NCI-H82 treated with DMSO at 0.1 percent for 48 hours (cell line): ENCODE measurements around the gene CPVL.
"Not testable (repeated sequence)": the region's sequence is repeated elsewhere in the genome, so short reads cannot be mapped to it uniquely, and the experiment has no call there.

Experiments used
- DNase-seq: peaks from one replicate; lab custom pipeline; 2025; ENCODE audit not compliant: unreplicated experiment; lab: John Stamatoyannopoulos, UW

Gene CPVL

DNA sequence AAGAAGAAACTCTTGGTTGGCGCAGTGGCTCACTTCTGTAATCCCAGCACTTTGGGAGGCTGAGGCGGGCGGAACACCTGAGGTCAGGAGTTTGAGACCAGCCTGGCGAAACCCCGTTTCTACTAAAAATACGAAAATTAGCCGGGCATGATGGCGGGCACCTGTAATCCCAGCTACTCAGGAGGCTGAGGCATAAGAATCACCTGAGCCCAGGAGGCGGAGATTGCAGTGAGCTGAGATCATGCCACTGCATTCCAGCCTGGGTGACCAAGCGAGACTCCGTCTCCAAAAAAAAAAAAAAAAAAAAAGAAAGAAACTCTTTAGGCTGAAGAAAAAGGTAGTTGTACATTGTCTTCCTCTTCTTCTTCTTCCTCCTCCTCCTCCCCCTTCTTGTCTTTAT, 53.2 kb downstream of the CPVL start:
- DNase-seq, result not testable (repeated sequence)

- no peak for DNase-seq
Observed at GRCh38 chr7:29091715-29092114, 54.6 kb downstream of the CPVL start.

- no peak for DNase-seq
Observed at GRCh38 chr7:29090836-29091601, 55.3 kb downstream of the CPVL start.

DNA sequence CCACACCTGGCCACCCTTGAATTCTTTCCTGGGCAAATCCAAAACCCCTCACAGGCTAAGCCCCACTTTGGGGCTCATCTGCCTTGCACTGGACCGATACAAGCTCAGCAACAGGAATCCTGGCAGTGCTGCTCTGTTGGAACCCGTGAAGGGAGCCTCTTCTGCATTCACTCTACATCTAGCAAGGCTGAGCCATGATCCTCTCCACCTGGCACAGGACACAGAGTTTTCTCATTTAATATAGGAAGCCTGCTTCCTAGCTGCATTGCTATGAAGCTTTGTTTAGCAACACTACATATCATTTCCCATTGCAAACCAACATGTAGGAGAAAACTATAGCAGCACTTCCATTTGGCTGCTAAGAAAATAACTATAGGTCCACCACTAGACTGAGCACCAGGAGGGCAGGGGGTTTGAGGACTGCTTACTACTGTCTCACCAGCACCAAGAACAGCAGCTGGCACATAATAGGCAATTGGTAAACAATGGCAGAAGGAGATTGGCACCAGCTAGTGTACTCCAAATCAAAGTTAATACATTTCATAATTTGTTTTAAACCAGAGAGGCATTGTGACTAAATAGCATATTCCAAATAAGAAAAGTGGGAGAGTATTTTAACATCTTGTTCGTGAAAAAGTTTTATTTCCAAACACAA, 56.1 kb downstream of the CPVL start:
- DNase-seq, result no peak

- DNase-seq, result peak; percentile 7
Observed at GRCh38 chr7:29087840-29088170, 58.5 kb downstream of the CPVL start.

DNA sequence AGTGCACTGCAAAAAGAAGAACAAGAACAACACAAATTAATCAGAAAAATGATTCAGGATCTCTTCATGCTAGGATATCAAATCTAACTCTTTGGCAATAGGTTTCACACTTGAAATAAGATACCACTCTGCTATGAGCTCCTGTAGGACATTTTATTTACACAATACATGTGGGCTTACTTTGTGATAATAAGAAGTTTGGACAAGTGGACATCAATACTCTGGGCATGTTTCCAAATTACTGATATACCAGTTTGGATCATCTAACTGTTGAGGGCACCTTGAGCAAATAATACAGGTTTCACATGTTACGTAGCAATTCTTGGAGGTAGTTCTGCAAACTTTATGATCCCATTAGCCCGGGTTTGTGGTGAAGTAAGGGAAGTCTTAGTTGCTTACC, 59.8 kb downstream of the CPVL start:
- DNase-seq, result no peak

DNA sequence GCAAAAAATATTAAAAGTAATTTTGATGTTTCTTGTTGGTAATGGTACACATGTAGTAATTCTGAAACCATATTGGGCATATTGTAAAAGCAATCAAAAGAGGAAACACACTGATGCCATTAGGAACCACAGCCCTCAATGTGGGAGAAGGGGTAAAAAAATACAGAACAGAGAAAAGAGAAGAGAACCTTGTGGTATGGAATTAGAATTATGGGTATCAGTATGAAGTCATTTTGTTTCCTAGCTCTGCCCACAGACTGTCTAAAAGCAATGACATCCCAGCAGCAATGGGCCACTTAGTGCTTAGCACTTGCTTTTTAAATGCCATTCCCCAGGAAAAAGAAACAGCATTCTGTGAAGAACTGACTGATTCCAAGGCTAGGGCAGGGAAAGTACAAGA, 61.5 kb downstream of the CPVL start:
- no peak for DNase-seq

- no peak for DNase-seq
Observed at GRCh38 chr7:29080803-29081202, 65.5 kb downstream of the CPVL start.

DNA sequence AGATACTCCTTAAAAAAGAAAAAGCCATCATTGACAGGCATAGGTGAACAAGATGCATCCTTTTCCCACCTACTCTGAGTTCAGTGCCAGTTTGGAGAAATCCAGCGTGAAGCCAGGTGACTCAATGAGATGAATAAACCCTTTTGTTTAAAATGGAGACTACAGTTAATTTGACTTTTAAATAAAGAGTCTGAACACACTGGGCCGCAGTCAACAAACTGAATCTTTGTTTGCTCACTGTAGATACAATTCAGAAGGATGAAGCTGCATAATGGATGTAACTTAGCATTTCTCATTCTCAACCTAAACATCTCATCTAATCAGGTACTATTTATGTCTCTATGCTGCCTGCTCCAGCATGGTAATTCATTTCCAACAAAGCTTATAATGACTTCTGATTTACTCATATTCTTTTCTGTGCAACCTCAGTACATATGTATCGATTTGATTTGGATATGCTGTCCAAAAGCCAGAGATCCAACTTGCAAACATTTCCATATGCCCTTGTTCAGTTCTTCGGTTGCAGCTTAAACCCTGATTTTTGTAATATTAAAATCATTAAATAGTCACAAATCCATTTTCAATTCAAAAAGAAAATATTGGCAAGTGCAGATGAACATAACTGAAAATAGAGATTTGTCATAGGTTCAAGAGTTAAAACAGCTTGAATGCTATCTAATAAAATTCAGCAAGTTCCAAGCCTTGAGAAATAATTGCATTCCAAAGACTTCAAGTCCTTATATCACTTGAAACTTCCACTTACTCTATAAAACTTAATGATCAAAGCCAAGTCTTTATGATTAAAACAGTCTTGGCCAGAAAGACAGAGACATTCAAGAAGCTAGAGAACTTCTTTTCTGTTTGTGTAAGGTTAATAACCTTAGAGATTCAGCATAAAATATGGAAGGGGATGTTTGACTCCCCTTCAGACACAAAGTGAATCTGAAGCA, 67.8 kb downstream of the CPVL start:
- no peak for DNase-seq

- no peak for DNase-seq
Observed at GRCh38 chr7:29077854-29078253, 68.5 kb downstream of the CPVL start.

GRCh38 chr7:29077176-29077575, 69.2 kb downstream of the CPVL start:
- no peak for DNase-seq

DNA sequence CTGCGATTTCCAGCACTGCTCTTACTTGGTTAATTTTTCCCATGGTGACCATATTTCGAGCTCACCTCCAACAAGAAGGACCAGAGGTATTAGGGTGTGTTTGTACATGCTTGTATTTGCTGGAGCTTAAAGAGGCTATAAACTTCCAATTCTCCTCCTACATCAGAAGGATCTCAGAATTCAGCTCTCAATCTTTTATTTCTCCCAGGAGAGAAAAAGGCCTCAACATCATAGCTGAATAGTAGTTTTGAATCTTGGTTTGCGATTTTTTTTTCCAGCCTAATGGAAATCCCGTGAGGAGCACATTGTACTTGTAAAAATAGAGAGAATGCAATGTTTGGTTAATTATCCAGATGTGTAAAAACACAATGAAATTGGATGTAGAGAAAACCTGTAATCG, 69.7 kb downstream of the CPVL start:
- no peak for DNase-seq

DNA sequence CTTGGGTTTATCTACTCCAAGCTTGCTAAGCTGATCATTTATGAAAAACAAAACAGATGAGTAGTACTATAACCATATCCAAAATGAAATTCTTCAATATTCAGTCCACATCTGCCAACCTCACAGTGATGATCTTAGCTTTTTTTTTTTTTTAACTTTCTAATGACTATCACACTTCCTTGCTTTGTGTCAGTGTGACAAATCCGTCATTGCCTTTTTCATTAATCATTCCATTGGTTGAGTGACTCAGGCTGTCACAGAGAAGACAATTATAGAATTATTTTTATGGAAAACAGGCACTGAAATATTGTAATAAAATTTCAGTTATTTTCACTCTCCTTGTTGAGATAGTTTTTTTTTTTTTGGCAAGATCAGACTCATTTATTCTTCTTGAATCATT, 70.7 kb downstream of the CPVL start:
- no peak for DNase-seq

- DNase-seq, result peak; percentile 10
Observed at GRCh38 chr7:29071203-29071874, 75.0 kb downstream of the CPVL start.

DNA sequence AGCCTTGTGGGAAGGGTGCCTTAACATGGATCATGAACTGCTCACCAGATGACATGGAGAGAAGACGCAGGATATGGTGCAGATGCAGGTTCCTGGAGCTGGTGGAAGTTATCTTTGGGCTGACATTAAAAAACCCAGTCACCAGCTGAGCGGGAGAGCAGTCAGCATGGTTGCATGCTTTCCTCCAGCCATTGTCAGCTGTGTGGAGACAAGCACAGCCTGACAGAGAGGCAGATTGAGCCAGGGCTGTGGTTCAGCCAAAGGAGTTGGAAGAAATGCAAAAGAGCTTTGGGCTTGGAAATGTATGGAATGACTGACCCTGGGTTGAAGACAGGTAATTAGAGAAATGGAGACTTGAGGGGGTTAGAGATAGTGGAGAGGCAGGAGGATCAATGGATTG, 79.7 kb downstream of the CPVL start:
- DNase-seq, result no peak

GRCh38 chr7:29065181-29065857, 81.0 kb downstream of the CPVL start:
- DNase-seq, result no peak

- DNase-seq, result no peak
Observed at GRCh38 chr7:29063872-29064271, 82.5 kb downstream of the CPVL start.

DNA sequence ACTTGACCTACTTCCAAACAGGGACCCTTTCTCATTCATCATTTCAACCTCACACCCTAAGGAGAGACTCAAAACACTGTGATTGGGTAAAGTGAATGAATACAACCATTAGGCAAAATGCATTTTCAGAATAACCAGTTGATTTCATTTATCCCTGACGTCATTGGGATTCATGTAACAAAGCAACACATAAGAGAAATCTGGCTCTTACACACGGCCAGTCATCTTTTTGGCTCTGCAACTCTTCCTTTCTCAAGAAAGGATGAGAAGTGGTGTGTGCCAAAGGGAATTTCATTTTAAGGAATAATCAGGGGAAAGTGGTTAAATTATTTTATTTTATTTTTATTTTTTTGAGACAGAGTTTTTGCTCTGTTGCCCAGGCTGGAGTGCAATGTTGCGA, 83.1 kb downstream of the CPVL start:
- DNase-seq, result no peak

GRCh38 chr7:29053105-29053872, 93.0 kb downstream of the CPVL start:
- DNase-seq, result no peak

DNA sequence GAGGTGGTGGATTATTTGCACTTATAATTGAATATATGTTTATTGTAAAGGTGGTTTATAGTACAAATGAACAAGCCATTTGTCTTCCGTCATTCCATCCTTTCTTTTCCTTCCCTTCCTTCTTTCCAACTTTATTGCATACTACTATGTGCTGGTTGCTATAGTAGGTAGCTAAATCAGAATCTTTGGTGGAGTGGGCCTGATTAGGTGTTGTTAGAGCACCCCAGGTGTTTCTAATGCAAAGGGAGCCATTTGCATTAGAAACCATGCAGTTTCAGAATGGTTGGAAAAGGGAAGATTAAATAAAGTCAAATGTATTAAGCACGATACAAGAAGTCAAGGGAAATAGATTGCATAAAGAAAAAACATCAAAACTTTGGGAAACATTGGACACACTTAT, 99.4 kb downstream of the CPVL start:
- DNase-seq, result no peak
